Fibroblast of skin of abdomen (primary cell): ENCODE data around the gene ZNF207.
"Not testable (repeated sequence)": the region's sequence is repeated elsewhere in the genome, so short reads cannot be mapped to it uniquely, and the experiment has no call there.

Experiments used
- DNase-seq: peaks from one replicate; pipeline ENCODE4 v3.0.0-alpha.2; 2013

Gene ZNF207

GRCh38 chr17:32388613-32389459, 38.9 kb downstream of the ZNF207 start:
- DNase-seq, result no peak

- no peak for DNase-seq
These were observed 43.9 kb downstream of the ZNF207 start for GRCh38 chr17:32393904-32394303.

GRCh38 chr17:32396343-32396742, 46.4 kb downstream of the ZNF207 start:
- DNase-seq, result no peak

- DNase-seq, result no peak
These were observed 49.0 kb downstream of the ZNF207 start for GRCh38 chr17:32398946-32399345.

DNA sequence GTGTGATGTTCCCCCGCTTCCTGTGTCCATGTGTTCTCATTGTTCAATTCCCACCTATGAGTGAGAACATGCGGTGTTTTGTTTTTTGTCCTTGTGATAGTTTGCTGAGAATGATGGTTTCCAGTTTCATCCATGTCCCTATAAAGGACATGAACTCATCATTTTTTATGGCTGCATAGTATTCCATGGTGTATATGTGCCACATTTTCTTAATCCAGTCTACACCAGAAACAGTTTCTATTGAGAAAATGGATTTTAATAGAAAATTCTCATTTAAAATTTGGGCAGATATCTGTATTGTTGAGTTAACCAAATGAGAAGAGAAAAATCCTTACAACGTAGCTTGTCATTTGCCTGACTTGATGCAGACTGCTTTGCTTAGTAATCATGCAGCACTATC, 60.1 kb downstream of the ZNF207 start:
- DNase-seq, result not testable (repeated sequence)

GRCh38 chr17:32426894-32427293, 76.9 kb downstream of the ZNF207 start:
- no peak for DNase-seq

DNA sequence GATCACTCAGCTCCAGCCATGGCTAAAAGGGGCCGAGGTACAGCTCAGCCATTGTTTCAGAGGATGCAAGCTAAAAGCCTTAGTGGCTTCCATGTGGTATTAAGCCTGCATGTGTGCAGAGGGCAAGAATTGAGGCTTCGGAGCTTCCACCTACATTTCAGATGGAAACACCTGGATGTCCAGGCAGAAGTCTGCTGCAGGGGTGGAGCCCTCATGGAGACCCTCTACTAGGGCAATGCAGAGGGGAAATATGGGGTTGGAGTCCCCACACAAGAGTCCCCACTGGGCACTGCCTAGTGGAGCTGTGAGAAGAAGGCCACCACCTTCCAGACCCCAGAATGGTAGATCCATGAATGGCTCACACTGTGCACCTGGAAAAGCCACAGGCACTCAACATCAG, 79.6 kb downstream of the ZNF207 start:
- DNase-seq, result no peak
